Middle frontal gyrus (tissue), 1 donor: ENCODE results near the gene PXK.

Experiments
- DNase-seq: peaks from one replicate; pipeline ENCODE4 v3.0.0-alpha.2; 2015; ENCODE audit warnings: low spot score; ENCODE audit errors: extremely low spot score

PXK gene

GRCh38 chr3:58463181-58463941 is 130.7 kb downstream of the PXK start:
- peak; percentile 33 for DNase-seq

DNA sequence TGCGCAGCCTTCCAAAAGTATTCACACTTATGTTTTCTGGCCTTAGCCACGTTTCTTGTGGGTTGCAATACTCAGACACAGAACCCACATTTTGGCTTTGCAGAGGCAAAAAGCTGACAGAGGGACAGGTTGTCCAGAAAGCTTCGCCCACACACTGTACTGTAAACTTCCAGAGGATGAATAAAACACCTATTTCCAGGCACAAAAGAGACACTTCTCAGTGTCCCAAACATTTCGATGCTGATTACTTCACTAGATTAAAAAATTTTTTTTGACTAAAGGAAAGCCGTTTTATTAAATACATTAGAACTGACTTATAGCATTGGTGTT is 131.2 kb downstream of the PXK start:
- DNase-seq: no peak

DNA sequence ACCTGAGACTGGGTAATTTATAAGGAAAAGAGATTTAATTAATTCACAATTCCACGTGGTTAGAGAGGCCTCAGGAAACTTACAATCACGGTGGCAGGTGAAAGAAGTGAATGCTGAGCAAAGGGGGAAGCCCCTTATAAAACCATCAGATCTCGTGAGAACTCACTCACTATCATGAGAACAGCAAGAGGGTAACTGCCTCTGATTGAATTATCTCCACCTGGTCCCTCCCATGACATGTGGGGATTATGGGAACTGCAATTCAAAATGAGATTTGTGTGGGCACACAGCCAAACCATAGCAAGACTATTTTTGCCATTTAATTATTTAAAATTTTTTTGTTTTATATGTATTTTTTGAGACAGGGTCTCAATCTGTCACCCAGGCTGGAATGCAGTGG is 132.2 kb downstream of the PXK start:
- DNase-seq: no peak

GRCh38 chr3:58466899-58467563 is 134.3 kb downstream of the PXK start:
- no peak for DNase-seq

- no peak for DNase-seq
Observed at GRCh38 chr3:58469096-58469495, 136.4 kb downstream of the PXK start.

- DNase-seq: no peak
Observed at GRCh38 chr3:58470363-58471024, 137.8 kb downstream of the PXK start.

- DNase-seq: no peak
Observed at GRCh38 chr3:58471025-58471887, 138.6 kb downstream of the PXK start.

DNA sequence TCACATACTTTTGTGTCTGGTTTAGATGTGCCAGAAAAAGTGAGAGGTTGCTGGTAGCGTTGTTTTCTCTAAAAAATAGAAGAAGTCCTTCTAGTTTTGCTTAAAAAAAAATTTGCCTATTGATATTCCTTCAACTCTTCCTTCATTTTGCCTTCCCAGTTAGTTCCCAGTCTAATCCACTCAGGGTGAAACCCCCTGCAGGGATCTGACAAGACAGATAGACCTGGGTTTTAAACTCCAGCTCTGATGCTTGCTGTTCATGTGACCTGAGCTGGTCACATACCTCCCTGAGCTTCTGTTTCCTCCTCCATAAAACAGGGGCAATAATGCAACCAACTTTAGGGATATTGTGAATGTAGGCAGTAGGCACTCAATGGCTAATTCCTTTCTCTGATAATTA is 140.6 kb downstream of the PXK start:
- DNase-seq: no peak

GRCh38 chr3:58474348-58474911 is 141.7 kb downstream of the PXK start:
- no peak for DNase-seq

- no peak for DNase-seq
Observed at GRCh38 chr3:58474967-58475578, 142.4 kb downstream of the PXK start.
